GM21825 (cell line): ENCODE data around the gene TAGAP.
"Not testable (repeated sequence)": the region's sequence is repeated elsewhere in the genome, so short reads cannot be mapped to it uniquely, and the experiment has no call there.

Experiments
- ATAC-seq: cut with Tn5 transposase; IDR thresholded peaks from one replicate; pipeline ENCODE4 v1.9.1; 2021; ENCODE audit warnings: mild to moderate bottlenecking, moderate library complexity; ENCODE audit not compliant: unreplicated experiment

The TAGAP gene

DNA sequence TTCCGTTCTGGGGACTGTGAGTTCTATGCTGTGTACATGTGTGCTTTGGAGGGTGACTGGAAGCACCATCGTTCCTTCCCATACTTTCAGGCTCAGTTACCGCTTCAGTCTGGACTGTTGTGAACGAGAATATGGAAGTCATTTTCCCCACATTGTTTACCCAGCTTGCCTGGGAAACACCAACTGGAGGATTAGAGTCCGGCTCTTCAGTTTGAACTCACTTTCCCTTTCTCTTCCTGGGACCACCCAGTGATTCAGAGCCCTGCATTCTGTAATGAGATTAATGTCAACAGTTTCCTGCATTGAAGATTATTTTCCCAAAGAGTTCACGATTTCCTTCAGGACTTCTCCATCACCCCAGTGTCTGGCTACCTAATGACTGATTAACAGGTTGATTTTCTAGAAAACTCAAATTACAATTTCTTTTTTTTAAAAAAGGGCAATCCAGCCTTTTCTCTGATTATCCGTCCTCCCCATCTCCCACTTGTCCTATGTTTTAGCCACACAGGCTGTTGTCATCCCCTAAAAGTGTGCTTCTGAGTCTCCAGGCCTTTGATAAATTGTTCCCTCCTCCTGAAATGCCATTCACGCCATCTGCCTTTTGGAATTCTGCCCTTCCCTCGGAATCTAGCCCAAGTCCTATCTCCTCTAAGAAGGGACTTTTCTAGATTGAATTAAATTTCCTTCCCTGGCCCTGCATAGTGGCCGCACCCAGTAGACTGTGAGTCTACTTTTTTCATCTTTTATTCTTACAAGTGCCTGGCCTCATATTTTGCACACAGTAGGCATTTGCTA, 3.3 kb upstream of the TAGAP start:
- no peak for ATAC-seq

DNA sequence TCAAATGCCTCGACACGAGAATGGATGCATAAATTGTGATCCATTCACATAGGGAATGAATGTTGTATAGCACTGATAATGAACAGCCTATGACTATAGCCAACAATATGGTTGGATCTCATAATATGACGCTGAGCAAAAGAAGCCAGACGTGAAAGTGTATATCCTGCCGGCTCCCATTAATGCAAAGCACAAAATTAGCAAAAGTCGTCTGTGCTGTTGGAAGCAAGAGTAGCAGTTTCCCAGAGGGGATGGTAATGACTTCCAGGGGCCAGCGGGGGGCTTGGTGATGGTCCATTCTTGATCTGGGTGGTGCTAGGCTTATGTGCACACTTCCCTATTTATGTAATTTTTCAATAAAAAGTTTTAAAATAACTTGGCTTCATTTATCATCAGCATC, 1.0 kb upstream of the TAGAP start:
- ATAC-seq, result no peak

DNA sequence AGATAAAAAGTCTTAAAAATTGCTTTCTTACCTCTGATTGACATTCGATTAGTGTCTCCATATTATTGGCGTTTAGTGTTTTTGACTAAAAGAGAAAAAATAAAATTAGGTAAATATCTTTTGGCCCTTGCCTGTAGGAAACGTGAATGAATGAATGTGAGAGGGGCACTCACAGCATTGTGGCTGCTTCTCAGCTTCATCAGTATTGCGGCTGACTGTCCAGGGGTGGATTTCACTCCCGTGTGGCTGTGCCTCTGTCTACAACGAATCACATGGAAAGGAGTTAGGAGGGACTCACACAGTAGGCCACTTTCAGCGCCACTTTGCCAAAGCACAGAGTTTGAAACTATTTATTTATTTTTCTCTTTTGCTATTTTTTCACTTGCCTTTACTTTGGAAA, 844 bp downstream of the TAGAP start:
- ATAC-seq, result no peak

DNA sequence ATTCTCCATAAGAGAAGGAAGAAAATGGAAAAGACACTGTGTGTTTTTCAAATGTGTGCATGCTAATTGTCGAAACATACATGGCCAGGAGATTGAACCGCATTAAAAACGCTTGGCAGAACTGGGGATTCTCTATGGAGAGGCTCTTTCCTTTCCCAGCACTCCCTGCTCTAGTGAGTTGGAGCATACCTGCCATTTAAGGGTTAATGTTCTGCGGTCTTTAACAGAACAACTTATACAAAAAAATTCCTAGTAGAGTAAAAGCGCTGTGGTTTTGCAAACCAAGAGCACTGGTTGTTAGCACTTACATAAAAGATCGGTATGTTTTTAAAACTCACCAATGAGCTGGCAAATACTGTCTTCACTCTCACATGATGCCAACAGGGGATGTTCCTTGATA, 1.5 kb downstream of the TAGAP start:
- ATAC-seq, result no peak

DNA sequence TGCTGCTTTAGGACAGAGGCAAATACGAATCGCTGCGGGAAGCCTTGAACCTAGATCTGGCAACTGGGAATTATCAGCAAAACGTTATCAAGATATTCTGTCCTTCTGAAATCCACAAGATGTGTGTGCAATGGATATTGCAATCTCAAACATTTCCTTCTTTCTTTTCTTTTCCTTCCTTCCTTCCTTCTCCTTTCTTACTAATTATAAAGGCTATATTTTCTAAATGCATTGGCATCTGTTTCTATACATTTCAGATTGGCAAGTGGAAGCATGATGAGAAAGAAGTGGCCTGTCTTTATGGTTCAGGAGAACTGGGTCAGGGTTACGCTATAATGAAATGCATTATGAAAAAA, 2.0 kb downstream of the TAGAP start:
- no peak for ATAC-seq

DNA sequence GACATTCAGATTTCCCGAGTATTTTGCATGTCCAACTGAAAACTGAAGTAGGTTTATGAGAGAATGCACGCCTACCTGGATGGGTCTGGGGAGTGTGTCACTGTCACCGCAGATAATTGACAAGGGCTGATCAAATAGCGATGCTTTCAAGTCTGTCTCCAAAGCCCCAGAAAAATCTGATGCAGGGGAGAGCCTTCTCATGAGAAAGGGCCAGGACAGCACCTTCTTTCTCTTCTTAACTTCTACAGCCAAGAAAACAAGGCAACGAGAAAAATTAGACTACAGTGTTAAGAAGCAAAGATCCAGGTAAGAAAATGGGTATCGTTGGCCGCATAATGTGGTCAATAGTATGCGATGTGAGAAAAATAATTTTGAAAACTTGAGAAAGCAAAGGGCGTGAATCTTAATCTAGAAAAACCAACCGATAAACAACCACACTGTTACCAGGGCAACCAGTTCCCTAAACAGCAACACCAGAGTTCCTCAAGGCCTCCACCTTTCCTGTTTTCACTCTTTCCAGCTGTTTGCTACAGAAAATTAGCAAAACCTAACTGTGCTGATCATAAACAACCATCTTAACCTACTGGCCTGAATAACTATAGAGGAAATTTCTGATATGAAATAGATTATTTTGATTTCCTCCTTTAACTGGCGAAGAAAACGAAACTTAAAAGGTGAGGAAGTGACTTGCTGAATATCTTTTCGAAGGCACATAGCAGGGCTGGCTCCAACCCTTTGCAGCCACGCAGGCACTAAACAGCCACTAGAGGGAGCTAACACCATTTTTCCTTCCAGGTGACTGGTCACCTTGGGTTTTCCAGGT, 2.6 kb downstream of the TAGAP start:
- ATAC-seq, result peak; percentile 44

DNA sequence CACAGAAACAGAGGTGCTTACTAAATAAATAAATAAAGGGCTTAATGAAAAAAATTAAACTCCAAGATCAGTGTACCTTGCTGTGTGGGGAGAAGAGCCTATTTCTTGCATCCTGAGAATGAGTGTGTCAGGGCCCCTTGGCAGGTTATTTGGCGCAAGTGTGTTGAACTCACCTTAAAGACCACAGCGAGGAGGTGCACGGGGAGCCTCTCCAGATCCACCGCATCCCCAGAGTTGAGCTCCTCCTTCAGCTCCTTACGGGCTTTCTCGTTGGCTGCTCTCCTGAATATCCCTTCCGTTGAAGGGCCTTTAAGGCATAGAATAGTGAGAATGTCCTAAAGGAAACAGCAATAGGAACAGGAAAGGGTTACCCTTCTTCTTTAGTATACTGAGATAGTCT, 3.6 kb downstream of the TAGAP start:
- no peak for ATAC-seq

DNA sequence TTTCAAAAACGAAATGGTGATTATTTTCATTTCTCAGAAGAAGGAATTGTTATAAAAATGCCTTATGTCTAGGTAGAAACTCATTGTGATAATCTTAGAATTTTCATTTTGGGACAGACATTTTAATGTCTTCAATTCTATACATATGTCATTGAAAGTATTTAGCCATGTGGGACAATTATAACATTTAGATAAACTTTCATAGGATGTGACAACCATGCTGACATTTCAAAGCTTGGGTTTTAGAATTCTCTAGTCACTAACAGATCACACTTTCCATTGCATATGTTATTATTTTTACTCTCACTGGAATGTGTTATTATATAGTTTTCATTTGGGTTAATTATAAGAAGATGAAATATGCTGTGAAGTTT, 4.9 kb downstream of the TAGAP start:
- no peak for ATAC-seq

DNA sequence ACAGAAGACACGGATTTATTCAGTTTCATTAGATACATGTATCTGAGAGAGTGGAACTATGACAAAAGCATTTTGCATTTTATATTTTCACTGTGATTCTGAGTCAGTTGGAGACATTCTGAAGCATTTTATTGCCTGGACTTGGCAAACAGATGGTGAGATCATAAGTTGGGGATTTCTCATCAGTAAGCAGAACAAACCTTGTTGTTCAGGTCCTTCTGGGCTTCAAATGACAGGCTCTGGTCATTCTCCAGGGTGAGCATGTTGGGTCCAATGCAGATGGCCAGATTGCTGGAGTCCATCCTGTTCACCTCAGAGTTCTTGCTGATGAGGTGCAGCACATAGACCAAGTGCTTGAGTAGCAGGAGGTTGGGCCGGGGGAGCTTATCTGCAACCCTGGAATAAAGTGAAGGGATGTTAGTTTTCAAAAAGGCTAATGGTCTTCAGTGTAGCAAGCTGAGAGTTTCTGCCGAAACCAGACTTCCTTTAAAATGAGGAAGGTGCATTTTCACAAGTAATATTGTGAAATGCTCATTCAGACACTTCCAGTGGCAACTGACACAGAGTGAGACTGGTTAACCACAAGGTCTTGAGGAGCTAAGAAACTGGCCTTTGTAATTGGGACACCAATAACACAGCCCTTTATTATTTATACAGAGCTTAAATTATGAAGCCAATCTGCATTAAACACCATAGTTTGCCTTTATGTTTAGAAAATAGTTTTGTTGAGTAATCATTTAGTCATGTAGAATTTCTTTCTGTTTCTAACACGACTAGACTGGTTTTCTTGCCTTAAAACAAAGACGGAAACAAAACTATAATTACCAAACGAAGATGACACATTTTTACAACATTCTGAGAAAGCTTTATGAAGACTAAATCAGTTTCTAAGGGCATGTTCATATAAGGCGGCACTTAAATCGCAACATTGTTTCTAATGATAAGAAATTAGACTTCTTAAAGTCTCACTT, 5.6 kb downstream of the TAGAP start:
- peak; percentile 69 for ATAC-seq

DNA sequence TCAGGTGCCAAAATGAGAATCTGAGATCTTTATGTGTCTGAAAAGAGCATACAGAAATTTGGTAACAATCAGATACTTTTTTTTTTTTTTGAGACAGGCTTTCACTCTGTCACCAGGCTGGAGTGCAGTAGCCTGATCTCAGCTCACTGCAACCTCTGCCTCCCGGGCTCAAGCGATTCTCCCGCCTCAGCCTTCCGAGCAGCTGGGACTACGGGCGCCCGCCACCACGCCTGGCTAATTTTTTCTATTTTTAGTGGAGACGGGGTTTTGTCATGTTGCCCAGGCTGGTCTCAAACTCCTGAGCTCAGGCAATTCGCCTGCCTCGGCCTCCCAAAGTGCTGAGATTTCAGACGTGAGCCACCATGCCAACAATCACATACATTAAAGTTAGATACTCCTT, 6.5 kb downstream of the TAGAP start:
- ATAC-seq, result not testable (repeated sequence)

DNA sequence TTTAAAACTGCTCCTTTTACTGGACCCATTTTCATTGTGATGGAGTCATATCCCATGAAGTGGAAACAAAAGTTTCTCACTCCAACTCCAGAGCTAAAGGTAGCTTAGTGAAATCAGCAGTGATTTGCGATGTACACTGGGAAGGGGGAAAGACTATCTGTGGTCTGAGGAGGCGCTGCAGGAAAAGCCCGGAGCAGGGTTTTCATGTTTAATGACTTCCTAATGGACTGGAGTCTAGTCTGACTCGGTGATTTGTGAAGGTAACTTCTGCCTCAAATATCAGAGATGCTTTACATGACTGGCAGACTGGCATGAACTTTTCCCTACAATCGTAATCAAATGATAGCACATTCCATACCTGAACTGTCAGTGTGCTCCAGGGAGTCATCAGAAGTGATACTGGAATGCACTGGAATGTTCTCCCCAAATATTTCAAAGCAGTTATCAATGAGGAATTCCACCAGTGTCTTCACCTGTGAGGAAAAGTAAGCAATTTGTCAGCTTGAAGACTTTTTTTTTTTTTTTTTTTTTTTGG, 7.0 kb downstream of the TAGAP start:
- no peak for ATAC-seq

DNA sequence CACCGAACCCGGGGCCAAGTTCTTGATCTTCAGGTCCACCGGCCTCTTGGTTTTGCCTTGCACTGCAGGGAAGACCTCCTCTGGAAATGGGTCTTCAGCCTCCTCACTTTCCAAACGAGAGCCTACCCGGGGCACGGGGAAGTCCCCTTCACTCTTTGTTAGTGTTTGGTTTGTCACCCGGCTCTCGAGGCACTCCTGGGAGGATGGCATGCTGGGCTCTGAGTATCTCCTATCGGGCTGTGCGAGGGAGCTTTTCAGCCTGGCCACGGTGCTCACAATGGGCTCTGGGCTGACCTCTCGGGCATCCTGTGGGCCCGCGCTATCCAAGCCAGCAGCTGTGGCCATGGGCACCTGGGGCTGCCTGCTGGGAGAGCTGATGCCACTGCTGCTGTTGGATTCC, 8.1 kb downstream of the TAGAP start:
- no peak for ATAC-seq

DNA sequence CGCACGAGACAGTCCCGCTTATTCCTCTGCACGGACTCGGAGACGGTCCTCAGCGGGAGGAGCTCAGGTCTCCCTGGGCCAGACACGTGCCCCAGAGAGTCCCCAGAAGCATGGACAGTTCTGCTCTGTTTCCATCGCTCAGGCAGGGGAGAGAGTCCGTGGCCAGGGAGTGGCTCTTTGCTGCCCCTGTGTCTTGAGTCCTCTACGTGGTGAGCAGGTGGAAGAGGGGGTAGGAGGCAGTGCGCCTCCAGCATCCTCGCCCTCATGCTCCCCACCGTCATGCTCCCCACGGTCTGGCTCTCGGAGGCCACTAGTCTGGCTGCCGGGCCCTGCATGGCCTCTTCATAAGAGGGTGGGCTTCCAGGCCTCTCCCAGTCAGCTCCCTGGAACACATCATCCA, 8.9 kb downstream of the TAGAP start:
- no peak for ATAC-seq

DNA sequence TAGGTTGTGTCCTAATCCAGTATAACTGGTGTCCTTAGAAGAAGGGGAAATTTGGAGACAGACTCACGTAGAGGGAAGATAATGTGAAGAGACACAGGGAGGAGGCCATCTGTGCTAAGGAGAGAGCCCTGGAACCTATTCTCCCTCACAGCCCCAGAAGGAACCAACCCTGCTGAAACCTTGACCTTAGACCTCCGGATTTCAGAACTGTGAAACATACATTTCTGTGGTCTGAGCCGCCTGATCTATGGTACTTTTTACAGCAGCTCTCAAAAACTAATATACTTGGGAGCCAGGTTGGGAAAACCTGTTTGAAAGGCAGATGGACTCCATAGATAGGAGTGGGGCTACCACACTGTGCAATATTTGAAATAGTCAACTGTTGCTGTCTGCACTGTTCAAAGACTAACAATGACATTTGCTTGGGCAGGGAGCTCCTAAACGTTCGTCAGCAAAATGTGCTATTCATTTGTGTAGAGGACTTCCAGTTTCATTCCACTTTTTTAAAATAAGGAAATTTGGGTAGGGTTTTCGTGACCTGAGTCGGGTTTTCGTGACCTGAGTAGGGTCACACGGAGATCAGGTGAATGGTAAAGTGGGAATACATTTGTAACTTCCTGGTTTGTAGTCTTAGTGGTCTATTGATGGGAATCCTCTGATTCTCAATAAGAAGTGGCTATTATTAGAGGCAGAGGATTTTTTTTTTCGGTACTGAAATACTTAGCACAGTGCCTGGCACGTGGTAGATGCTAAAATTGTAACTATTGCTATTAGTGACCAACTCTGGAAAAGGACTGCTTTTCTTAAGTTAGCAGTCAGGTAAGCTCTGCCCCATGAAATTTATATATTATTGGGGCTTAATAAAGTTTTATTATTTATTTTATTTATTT, 11.4 kb downstream of the TAGAP start:
- no peak for ATAC-seq

DNA sequence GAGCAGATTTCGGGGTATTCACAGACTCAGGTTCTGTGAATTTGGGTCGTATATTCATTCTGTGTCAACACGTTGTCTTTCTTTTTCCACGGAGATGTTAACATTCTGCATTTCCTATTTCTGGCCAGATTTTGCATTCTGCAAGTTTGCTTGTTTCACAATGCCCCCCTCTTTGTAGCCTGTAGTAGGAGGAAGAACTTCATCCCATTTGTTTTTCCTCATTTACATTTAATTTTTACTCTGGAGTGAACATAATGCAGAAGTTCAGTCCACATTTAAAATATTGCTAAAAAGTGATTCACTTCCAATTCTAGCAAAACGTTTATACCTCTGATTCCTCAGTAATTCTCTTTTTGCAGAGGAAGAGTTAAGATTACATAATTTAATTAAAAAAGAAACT, 12.9 kb downstream of the TAGAP start:
- ATAC-seq, result no peak

DNA sequence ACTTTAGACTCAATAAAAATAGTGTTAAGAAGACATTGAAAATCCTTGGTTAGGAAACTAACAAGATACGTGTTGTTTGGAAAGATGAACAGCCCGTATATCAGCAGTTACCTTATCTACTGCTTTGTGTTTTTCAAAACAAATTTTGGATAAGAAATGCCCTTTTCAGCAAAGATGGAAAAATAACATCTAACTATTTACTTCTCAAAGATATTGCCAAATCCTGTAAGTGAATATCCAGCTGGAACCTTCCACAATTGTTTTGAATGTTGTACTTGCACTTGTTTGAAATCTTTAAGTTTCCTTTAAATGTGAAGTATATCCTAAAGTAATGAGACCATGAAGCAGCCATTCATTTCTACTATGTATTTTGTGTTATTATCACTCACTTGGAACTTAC, 14.6 kb downstream of the TAGAP start:
- no peak for ATAC-seq

DNA sequence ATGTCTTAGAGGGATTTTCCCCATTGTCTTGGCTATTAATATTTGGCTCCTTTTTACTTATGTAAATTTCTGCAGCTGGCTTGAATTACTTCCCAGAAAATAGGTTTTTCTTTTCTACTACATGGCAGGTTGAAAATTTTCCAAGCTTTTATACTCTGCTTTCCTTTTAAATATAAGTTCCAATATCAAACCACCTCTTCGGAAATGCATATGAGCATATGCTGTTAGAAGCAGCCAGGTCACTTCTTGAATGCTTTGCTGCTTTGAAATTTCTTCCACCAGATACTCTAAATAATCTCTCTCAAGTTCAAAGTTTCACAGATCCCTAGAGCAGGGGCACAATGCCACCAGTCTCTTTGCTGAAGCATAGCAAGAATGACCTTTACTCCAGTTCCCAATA, 19.6 kb downstream of the TAGAP start:
- ATAC-seq, result not testable (repeated sequence)

DNA sequence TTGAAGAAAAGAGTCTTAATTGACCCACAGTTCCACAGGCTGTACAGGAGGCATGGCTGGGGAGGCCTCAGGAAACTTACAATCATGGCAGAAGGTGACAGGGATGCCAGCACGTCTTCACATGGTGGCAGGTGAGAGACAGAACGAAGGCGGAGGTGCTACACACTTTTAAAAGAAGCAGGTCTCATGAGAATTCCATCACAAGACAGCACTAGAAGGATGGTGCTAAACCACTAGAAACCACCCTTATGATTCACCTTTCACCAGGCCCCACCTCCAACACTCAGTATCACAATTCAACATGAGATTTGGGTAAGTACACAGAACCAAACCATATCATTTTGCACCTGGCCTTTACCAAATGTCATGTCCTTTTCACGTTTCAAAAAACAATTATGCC, 20.9 kb downstream of the TAGAP start:
- no peak for ATAC-seq

DNA sequence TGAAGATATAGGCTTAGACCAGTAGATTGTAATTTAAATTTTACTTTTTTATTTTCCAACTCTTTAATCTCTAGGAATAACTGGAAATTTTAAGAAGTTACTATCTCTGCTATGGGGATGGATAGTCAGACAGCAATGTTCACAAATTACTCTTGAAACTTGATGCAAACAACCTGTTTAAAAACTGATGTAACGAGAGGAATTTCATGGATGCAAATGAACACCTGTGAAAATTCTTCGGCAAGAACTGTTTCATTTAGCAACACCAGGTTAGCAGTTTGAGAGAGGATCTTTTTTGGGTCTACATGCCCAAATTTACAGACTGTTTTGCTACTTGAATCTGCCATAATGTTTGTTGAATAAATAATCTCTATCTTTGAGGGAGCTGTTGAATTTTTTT, 24.8 kb downstream of the TAGAP start:
- ATAC-seq, result no peak
